ENCODE measurements around the gene BTBD19. TPM values are rescaled to one million over a fixed set of nuclear protein-coding genes. Genes with fewer than 3 reads are reported as not detected.

BTBD19 gene
- total RNA-seq, 2 experiments from 2014 or later = 4.5 to 8.8 TPM

DNA sequence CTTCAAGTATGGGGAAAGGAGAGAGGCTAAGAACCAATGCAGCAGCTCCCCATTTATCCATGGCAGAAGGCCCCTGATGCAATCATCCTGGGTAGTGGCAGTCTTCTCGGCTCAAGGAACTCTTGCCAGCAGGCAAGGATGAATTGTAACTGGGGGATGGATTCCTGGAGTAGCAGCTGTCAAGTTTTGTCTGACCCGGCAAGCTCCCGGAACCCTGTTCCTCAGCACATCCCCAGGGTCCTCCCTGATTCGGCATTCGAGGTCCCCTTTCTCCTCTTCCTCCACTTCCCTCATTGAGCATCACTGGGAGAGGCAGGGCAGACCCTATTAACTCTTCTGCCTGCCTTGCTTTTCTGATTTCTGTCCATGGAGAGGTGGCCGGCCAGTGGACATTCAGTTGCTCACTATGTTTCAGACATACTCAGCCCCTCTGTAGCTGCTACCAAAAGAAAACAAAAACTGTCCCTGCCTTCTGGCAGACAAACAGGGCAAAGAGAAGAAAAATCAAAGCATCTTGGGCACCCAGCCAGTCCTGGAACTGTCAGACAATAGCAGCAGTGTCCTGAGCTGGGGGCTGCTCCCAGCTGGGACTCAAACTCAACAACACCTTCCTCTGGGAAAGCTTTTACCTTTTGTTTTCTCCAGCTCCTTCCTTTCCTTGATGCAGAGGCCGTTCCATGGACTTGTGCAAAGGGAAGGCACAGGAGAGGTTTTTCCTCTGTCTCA, 40.3 kb downstream of the BTBD19 start:
- ATAC-seq = no peak
- Mint-ChIP-seq H3K36me3 (ENCODE audit: low read depth) (peaks cover 18% of the 10 kb centered on the region), H3K27me3 (ENCODE audit: low read depth) (peaks cover 4% of the 10 kb centered on the region), H3K27ac (no peak overlapping the region), H3K4me3 (no peak overlapping the region), H3K9me3 (ENCODE audit: insufficient read depth) (no peaks in the 10 kb centered on the region), H3K4me1 (ENCODE audit: low read depth) (no peaks in the 10 kb centered on the region)
- POLR2A ChIA-PET = interaction anchor here (0.5 to 1.4 kb wide), 3 partner anchors 17 to 127 kb away, joined by 4 to 5 read pairs (median 5); no protein-coding TSS in a partner anchor
- no peak for DNase-seq
- CTCF ChIA-PET = interaction anchor here (0.8 to 1.3 kb wide), 3 partner anchors 12 to 49 kb away, joined by 3 read pairs; partner anchors contain the start of gene PLK3

DNA sequence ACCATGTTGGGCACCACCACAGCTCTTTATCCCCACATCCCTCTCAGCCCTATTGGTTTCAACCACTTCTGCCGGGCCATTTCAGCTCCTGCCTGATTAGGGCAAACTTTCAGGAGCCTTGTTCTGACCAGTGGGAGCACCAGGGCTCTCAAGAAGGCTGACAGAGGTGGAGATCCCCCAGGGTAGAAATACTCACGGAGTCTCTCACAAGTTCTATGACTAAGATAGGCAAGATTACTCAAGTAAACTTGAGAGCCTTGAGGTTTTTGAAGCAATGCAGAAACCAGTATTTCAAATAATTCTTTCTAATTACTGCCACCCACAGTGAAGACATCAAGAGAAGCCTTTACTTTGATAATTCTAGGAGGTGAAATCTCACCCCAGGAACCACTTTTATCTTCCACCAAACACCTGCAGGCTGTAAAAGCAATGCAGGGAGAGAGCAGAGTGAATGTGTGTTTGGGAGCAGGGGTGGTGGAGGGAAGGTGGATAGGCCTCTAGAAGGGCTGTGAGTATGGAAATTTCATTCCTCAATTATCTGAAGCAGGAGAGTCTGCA, 41.3 kb downstream of the BTBD19 start:
- Mint-ChIP-seq H3K36me3 (ENCODE audit: low read depth) (peaks cover 16% of the 10 kb centered on the region), H3K9me3 (ENCODE audit: insufficient read depth) (no peaks in the 10 kb centered on the region), H3K27ac (no peak overlapping the region), H3K4me1 (ENCODE audit: low read depth) (no peaks in the 10 kb centered on the region), H3K27me3 (ENCODE audit: low read depth) (no peaks in the 10 kb centered on the region), H3K4me3 (no peak overlapping the region)
- ChIA-PET POLR2A (no interaction called here), CTCF (no interaction called here)
- DNase-seq (no peak), ATAC-seq (no peak)

DNA sequence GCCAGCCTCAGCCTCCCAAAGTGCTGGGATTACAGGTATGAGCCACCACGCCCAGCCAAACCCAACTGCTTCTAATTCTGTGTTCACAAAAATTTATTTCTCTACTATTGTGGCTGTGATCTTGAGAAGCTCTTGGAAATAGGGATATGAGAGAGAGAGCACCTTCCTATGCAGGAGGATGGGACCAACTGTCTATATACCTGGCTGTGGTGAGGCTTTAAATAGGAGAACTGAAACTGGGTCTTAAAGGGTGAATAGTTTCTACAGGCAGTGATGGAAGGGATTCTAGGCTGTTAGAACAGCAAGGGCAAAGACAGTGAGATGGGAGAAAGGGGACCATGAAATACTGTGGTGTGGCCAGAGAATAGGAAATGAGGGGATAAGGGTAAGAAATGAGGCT, 43.0 kb downstream of the BTBD19 start:
- Mint-ChIP-seq H3K36me3 (ENCODE audit: low read depth) (peaks cover 25% of the 10 kb centered on the region), H3K4me1 (ENCODE audit: low read depth) (no peaks in the 10 kb centered on the region), H3K9me3 (ENCODE audit: insufficient read depth) (no peaks in the 10 kb centered on the region), H3K4me3 (no peak overlapping the region), H3K27ac (no peak overlapping the region), H3K27me3 (ENCODE audit: low read depth) (no peaks in the 10 kb centered on the region)
- ChIA-PET CTCF (interaction anchor here (1.2 kb wide), 1 partner anchor 15 kb away, joined by 5 read pairs; no protein-coding TSS in a partner anchor), POLR2A (interaction anchor here (0.6 kb wide), 1 partner anchor 121 kb away, joined by 5 read pairs; no protein-coding TSS in a partner anchor)
- DNase-seq = no peak
- ATAC-seq = no peak

DNA sequence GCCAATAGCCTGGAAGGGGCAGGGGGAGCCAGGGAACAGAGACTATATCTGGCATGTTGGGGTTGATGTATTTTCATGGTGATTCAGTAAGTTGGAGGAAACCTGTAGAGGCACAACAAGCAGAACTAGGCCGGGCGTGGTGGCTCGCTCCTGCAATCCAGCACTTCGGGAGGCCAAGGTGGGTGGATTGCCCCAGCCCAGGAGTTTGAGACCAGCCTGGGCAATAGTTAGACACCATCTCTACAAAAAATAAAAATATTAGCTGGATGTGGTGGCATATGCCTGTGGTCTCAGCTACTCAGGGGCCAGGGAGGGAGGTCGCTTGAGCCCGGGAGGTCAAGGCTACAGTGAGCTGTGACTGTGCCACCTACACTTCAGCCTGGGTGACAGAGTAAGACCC, 44.9 kb downstream of the BTBD19 start:
- no peak overlapping the region for H3K4me3 Mint-ChIP-seq
- DNase-seq (no peak), ATAC-seq (no peak)
- POLR2A ChIA-PET = no interaction called here
- peaks cover 26% of the 10 kb centered on the region for H3K36me3 Mint-ChIP-seq (ENCODE audit: low read depth)
- no peaks in the 10 kb centered on the region for H3K4me1 Mint-ChIP-seq (ENCODE audit: low read depth)
- CTCF ChIA-PET = interaction anchor here (1.0 kb wide), 1 partner anchor 8 kb away, joined by 3 read pairs; no protein-coding TSS in a partner anchor
- H3K27ac Mint-ChIP-seq = no peak overlapping the region
- no peaks in the 10 kb centered on the region for H3K27me3 Mint-ChIP-seq (ENCODE audit: low read depth)
- no peaks in the 10 kb centered on the region for H3K9me3 Mint-ChIP-seq (ENCODE audit: insufficient read depth)

DNA sequence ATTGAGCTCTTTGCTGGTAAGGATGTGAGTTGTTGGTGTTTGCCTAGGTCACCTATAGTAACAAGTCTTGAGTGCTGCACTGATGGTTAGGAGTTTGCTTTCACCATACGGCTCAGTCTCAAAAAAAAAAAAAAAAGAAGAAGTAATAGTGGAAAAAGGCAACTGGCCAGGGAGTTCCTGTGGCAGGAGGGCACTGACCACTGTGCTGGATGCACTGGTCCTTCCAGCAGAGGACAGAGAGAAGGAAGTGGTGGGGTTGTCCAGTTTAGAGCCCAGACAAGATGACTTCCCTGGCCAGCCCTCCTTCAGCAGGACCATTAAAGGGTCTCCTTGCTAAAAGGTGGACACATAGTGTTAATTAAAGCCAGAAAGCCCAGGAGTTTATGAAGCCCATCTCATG, 46.6 kb downstream of the BTBD19 start:
- H3K36me3 Mint-ChIP-seq (ENCODE audit: low read depth) = peaks cover 23% of the 10 kb centered on the region
- ChIA-PET CTCF (no interaction called here), POLR2A (no interaction called here)
- H3K4me1 Mint-ChIP-seq (ENCODE audit: low read depth) = no peaks in the 10 kb centered on the region
- H3K27ac Mint-ChIP-seq = no peak overlapping the region
- no peak overlapping the region for H3K4me3 Mint-ChIP-seq
- no peaks in the 10 kb centered on the region for H3K9me3 Mint-ChIP-seq (ENCODE audit: insufficient read depth)
- DNase-seq (no peak), ATAC-seq (no peak)
- no peaks in the 10 kb centered on the region for H3K27me3 Mint-ChIP-seq (ENCODE audit: low read depth)

DNA sequence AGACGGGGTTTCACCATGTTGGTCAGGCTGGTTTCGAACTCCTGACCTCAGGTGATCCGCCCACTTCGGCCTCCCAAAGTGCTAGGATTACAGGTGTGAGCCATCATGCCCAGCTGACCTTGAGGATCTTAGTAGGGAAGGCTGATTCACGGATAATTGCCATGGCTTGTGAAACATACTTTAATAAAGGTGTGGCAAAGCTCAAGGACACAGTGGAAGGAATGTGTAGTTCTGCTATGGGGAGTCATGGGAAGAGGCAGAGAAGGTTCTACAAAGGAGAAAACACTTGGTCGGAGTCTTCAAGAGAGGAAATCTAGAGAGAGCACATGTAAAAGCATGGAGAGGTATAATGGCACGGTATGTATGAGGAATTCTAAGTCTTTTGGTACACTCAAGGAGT, 47.4 kb downstream of the BTBD19 start:
- H3K27me3 Mint-ChIP-seq (ENCODE audit: low read depth) = no peaks in the 10 kb centered on the region
- H3K4me1 Mint-ChIP-seq (ENCODE audit: low read depth) = no peaks in the 10 kb centered on the region
- H3K9me3 Mint-ChIP-seq (ENCODE audit: insufficient read depth) = no peaks in the 10 kb centered on the region
- peaks cover 20% of the 10 kb centered on the region for H3K36me3 Mint-ChIP-seq (ENCODE audit: low read depth)
- no peak overlapping the region for H3K4me3 Mint-ChIP-seq
- no peak for ATAC-seq
- no peak overlapping the region for H3K27ac Mint-ChIP-seq
- DNase-seq = no peak
- CTCF ChIA-PET = interaction anchor here (0.8 kb wide), 1 partner anchor 444 kb away, joined by 3 read pairs; no protein-coding TSS in a partner anchor
- POLR2A ChIA-PET = no interaction called here

DNA sequence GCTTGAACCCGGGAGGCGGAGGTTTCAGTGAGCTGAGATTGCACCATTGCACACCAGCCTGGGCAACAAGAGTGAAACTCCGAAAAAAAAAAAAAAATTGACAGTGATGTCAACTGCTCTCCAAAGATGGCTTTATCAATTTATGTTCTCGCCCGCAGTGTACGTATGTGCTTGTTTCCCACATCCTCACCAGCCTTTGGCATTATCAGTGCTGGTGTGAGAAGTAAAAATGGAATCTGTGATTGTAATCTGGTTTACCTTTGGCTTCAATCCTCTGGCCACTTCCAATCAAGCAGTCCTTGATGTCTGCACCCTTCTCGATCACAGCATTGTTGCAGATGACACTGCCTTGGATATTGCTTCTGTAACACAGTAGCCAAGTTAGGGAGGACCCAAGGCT, 49.1 kb downstream of the BTBD19 start:
- ChIA-PET POLR2A (no interaction called here), CTCF (no interaction called here)
- Mint-ChIP-seq H3K36me3 (ENCODE audit: low read depth) (peaks cover 19% of the 10 kb centered on the region), H3K9me3 (ENCODE audit: insufficient read depth) (no peaks in the 10 kb centered on the region), H3K27me3 (ENCODE audit: low read depth) (no peaks in the 10 kb centered on the region), H3K27ac (no peak overlapping the region), H3K4me3 (no peak overlapping the region), H3K4me1 (ENCODE audit: low read depth) (no peaks in the 10 kb centered on the region)
- DNase-seq (no peak), ATAC-seq (no peak)

DNA sequence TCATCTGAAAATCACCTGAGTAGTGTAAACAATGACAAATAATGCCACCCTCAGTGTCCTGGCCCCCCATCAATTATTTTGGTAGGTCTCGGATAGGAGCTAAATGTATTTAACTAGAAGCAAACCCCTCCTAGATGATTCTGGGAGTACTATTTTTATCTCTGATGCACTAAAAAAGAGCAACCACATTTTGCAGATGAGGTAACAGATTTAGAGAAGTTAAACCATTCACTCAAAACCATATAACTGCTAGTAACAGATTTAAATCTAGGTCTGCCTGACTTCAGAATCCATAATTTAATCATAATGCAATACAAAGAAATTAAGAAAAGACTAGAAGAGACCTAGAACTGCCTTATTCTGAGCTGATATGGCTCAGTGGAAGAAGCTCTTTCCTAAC, 52.0 kb downstream of the BTBD19 start:
- peaks cover 18% of the 10 kb centered on the region for H3K36me3 Mint-ChIP-seq (ENCODE audit: low read depth)
- H3K4me3 Mint-ChIP-seq = no peak overlapping the region
- no peaks in the 10 kb centered on the region for H3K9me3 Mint-ChIP-seq (ENCODE audit: insufficient read depth)
- DNase-seq = no peak
- H3K4me1 Mint-ChIP-seq (ENCODE audit: low read depth) = no peaks in the 10 kb centered on the region
- no peaks in the 10 kb centered on the region for H3K27me3 Mint-ChIP-seq (ENCODE audit: low read depth)
- ATAC-seq = no peak
- ChIA-PET CTCF (no interaction called here), POLR2A (no interaction called here)
- H3K27ac Mint-ChIP-seq = no peak overlapping the region

DNA sequence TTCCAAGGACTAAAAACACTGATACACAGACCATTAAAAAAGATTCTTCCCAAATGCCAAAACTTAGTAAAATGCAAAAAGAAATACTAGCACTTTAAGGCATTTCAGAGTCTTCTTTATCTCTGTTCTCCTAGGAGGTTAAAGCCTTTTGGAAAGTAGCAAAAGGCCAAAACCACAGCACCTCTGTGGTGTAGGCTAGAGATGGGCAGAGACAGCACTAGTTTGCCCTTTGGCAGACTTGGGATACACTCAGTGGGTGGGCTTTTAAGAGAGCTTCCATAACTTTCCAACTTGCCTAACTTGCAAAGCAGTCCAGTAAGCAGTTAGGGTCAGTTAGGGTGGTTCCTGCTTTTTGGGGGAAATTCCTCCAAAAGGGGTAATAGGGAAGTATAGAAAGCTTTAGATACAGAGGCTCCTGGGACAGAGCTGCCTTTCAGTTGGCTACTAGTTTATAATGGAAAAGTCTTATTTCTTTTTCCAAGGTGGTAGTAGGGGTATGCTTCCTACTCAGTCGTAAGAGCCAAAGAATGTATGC, 52.6 kb downstream of the BTBD19 start:
- POLR2A ChIA-PET = no interaction called here

DNA sequence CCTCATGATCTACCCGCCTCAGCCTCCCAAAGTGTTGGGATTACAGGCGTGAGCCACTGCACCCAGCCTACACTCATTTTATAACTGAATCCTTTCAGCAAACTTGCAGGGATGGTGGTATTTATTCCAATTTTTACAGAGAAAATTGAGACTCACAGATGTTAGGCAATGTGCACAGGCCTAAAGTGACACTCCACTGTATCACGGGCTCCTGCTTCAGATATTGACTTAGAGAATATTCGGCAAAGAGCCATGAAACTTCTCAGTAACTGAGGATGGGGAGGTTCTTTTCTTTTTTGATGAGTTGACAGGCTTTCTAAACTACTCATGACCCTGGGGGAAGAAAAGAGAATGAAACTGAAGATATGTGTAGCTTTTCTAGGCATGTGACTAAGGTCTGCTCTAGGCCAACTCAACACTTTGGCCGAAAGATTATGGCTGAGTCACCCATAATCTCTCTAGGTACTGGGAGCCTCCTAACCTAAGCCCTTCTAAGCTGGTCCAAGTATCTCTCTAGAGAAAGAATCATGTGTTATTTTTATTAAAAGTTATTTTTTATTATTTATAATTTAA, 54.6 kb downstream of the BTBD19 start:
- H3K27ac Mint-ChIP-seq = no peak overlapping the region
- POLR2A ChIA-PET = no interaction called here
- peaks cover 15% of the 10 kb centered on the region for H3K36me3 Mint-ChIP-seq (ENCODE audit: low read depth)
- H3K4me3 Mint-ChIP-seq = no peak overlapping the region
- ATAC-seq = no peak
- no peak for DNase-seq
- H3K9me3 Mint-ChIP-seq (ENCODE audit: insufficient read depth) = no peaks in the 10 kb centered on the region
- H3K4me1 Mint-ChIP-seq (ENCODE audit: low read depth) = no peaks in the 10 kb centered on the region
- CTCF ChIA-PET = interaction anchor here (0.6 kb wide), 1 partner anchor 36 kb away, joined by 3 read pairs; no protein-coding TSS in a partner anchor
- H3K27me3 Mint-ChIP-seq (ENCODE audit: low read depth) = no peaks in the 10 kb centered on the region

More for the DNA sequence above, 52.6 kb downstream of the BTBD19 start:
- no peaks in the 10 kb centered on the region for H3K9me3 Mint-ChIP-seq (ENCODE audit: insufficient read depth)
- DNase-seq (no peak), ATAC-seq (no peak)
- H3K4me3 Mint-ChIP-seq = no peak overlapping the region
- H3K4me1 Mint-ChIP-seq (ENCODE audit: low read depth) = no peaks in the 10 kb centered on the region
- no peaks in the 10 kb centered on the region for H3K27me3 Mint-ChIP-seq (ENCODE audit: low read depth)
- CTCF ChIA-PET = interaction anchor here (0.5 to 1.1 kb wide), 2 partner anchors 8 to 53 kb away, joined by 3 read pairs; no protein-coding TSS in a partner anchor
- no peak overlapping the region for H3K27ac Mint-ChIP-seq
- H3K36me3 Mint-ChIP-seq (ENCODE audit: low read depth) = peaks cover 13% of the 10 kb centered on the region
